GM18867 (cell line): ENCODE measurements around the gene DNMBP.
"Not testable (repeated sequence)": the region's sequence is repeated elsewhere in the genome, so short reads cannot be mapped to it uniquely, and the experiment has no call there.

Source experiments
- ATAC-seq: cut with Tn5 transposase; IDR thresholded peaks from one replicate; pipeline ENCODE4 v1.9.1; 2021; ENCODE audit warnings: mild to moderate bottlenecking, moderate library complexity; ENCODE audit not compliant: unreplicated experiment

DNMBP gene

GRCh38 chr10:99840859-99841258 lies 168.9 kb downstream of the DNMBP start:
- not testable (repeated sequence) for ATAC-seq

DNA sequence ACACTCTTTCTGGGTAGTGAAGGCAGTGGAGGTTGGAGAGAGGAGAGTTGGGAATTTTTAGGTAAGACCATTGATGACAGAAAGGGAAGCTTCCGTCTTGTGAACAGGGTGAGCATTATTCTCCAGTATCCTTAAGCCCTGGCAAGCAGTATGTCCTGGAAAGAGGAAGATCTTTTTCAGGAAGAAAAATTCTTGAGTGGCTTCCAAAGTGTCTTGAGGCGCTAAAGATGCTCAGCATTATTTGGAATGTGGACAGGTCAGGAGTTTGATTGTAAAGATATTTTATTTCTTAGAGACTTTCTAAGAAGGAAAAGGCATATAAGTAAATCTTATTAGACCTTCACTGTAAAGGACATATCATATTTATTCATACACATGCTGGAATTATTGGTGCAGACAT lies 173.0 kb downstream of the DNMBP start:
- no peak for ATAC-seq

DNA sequence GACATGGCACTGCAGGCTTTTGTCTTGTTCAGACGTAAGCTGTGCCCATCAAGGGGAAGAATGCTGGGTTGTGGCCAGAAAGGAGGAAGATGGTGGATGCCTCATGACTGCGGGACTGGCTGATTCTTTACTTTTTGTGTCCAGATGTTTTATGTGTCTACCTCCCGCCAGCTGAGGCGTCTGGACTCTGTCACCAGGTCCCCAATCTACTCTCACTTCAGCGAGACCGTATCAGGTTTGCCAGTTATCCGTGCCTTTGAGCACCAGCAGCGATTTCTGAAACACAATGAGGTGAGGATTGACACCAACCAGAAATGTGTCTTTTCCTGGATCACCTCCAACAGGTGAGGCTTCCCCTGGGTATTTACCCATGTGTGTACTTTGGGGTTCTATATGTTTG lies 173.8 kb downstream of the DNMBP start:
- ATAC-seq: no peak

GRCh38 chr10:99834410-99834809 lies 175.3 kb downstream of the DNMBP start:
- no peak for ATAC-seq

DNA sequence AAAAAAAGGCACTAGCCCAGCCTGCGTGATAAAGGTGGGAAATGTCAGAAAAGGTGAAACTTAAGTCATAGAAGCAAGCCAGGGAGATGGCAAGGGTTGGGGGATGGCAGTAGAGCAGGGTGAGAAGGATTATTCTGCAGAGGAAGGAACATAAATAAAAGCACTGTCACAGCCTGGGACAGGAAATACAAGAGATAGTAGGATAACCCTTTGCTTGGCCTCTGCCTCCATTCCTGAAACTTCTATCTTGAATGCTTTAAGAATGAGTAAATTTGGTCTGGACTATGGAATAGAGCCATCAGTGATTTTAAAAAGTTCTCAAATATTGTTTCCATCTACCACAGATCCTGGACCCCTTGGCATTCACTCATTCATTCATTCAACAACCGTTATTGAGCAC lies 177.3 kb downstream of the DNMBP start:
- no peak for ATAC-seq

GRCh38 chr10:99828464-99828863 lies 181.3 kb downstream of the DNMBP start:
- ATAC-seq: no peak

DNA sequence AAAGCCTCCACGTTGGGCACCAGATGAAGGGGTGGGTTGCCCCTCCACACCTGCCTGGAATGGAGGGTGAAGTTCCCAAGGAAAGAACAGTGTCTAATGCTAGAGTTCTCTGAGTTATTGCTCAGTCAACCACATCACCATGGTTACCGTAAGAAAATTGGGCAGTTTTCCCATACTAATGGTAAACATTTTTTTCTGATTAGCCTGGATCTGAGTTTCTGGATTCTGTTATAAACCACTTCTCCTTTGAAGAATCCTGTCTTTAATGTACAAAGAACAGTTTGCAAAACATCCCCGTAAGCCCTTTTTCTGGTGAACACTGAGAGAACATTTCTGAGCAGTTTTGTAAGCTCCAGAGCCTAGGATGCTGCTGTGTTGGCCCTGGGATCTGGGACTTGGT lies 181.8 kb downstream of the DNMBP start:
- ATAC-seq: no peak
